Activated T-cell treated with anti-CD3 and anti-CD28 coated beads, Interleukin-2, amount 50 U/mL, for 48 hours (primary cell): ENCODE measurements around the gene REPS2.

Experiments
- DNase-seq, 2 experiments: peaks; one replicate each; pipeline ENCODE4 v3.0.0-alpha.2; 2020

The REPS2 gene

DNA sequence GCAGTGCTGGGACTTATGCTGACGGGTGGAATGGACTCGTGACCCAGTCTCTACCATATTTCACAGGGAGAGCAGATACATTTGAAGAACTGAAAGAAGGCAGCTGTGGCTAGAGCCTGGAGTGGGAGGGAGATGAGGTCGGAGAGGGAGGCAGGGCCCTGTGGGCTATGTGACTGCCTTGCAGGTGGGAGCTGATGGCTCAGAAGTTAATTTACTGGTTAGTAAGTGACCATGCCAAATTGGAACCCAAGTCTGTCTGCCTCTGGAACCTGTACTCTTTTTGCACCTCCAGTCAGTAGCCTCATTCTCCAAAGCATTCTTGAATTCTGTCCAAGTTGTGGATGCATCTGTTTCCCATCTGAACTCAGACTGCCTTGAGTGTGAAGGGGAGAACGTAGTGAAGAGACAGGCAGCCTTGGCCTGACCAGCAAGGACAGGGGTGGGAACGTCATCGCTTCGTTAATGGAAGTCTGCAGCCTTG lies 92.3 kb downstream of the REPS2 start:
- DNase-seq, result no peak

DNA sequence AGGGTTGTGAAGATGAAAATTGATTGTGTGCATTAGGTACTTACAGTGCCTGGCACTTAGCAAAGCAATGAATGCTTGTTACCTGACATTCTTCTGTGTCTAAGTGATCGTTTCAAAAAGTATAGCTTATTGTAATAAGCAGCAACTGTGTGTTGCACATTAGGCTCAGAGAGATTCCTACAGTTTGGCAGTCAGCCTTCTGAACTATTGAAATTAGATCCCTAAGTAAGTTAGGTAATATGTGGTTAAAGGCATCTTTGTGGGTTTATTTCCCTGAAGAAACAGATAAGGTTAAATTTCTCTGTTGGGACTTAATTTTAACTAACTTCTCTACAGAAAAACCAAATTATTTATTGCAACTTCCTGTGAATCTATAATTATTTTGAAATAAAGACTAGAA lies 93.4 kb downstream of the REPS2 start:
- DNase-seq, result no peak

DNA sequence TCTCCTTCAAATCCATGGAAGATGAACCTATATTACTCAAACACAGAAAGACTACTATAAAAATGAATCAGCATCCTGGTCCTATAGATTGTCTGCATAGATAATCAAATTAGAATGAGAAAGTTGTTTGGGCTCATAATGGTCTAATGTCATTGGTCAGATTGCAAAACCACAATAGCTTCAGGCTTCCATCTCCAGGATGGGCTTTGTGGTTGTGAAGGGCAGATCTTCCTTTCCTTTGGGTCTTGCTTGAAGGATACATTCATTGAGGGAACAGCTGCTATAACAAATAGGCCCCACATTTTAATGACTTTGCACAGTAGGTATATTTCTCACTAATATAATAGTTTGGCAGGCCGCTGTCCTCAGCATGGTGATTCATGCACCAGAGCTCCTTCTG lies 94.3 kb downstream of the REPS2 start:
- no peak for DNase-seq

DNA sequence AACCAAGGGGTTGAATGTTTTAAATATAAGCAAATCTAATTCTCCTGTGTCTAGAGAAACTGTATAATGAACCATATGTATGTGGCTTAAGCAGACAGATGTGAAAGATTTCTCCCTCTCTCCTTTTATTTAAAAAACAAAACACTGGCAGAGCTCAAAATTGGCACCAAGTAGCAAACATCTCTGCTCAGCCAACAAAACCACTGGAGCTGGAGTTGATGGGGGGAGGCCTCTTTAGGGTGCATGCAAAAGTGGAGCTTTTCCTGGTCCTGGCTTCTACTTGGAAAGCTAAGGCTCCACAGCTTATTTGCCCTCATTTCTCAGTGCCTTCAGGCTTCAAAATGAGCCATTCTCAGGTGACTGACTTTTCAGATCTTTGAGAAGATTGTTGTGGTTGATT lies 95.6 kb downstream of the REPS2 start:
- DNase-seq, result no peak

DNA sequence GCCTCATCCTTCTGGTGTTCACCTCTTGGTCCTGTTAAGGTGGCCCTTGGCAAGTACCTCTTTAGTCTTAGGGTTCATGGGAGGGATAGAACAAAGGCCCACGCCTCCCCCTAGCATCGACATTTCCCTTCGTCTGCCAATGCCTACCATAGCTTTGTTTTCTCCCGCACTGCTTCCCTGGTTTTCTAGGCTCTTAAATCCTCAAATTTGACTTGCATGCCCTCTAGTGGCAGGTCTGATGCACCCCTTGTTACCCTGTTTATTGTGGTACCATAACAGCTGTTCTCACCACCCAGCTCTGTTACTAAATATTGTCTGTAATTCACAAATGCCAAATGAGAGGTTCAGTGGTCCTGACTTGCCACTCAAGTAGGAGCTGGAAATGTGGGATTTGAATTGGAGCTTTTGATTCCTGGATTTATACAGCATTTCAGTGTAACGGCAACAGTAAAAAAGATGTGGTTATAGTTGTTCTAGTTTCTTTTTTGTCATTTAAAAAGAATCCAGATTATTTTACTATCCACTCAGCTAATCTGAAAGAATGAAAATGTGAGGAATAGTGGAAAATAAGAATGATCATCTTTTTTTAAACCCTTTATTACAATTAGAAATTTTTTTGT lies 100.1 kb downstream of the REPS2 start:
- DNase-seq, result peak; percentile 36 to 57

DNA sequence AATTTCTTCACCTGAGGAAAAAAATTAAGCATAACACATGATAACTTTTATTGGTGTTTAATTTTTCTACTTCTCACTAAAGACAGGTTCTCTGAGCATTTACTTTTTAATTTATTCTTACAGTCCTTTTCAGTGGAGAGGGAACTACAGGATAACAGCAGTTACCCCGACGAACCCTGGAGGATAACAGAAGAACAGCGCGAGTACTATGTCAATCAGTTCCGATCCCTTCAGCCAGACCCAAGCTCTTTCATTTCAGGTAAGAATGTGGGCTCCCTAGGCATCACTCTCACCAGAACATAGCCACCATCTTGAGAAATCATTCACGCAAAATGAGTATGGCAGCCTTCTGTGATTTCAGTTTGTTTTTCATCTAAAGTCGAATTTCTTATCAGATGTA lies 100.8 kb downstream of the REPS2 start:
- no peak for DNase-seq

DNA sequence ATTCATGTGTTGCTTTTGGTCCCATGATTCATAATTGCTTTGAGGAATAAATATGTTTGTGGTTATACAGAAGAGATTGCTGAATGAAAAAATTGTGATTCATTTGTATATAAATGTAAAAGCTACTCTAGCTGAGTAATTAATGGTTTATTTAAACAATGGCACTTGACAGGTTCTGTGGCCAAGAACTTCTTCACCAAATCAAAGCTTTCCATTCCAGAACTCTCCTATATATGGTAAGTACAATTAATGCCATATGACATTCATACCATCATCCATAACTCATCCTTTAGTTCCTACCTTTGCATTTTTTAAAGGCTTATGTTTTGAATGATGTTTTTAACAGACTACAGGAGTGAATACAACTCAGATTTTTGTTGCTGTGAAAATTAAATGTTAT lies 105.8 kb downstream of the REPS2 start:
- DNase-seq, result no peak

DNA sequence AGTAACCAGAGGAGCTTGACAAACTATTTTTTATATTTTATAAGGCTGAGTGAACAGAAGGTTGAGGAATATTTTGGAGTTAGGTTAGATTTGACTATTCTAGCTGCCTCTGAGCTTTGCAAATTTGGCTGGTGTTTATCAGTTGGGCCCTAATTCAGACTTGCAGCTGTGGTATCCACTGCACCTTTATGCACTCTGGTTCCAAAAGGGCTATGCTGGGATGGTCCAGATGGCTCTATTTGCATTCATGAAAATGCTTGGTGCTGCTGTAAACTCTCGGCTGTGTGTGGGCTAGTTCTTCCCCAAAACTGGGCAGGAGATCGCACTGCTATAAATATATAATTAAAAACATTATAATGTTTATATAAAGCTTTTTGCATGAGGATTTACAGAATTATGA lies 106.3 kb downstream of the REPS2 start:
- DNase-seq, result no peak

DNA sequence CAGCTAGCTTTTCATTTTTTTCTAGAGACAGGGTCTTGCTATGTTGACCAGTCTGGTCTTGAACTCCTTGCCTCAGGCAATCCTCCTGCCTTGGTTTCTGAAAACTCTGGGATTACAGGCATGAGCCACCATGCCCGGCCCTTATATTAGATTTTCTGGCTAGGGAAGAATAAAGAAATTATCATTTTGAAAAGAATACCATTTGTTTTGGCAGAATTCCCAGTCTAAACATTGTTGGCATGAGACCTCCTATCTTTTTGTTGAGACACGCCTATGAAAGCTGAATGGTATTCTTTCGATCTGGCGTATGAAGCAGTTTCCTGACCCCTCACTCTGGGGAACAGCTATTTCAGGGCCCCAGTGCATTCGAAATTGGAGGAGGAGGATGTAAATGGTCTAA lies 107.0 kb downstream of the REPS2 start:
- DNase-seq, result no peak

DNA sequence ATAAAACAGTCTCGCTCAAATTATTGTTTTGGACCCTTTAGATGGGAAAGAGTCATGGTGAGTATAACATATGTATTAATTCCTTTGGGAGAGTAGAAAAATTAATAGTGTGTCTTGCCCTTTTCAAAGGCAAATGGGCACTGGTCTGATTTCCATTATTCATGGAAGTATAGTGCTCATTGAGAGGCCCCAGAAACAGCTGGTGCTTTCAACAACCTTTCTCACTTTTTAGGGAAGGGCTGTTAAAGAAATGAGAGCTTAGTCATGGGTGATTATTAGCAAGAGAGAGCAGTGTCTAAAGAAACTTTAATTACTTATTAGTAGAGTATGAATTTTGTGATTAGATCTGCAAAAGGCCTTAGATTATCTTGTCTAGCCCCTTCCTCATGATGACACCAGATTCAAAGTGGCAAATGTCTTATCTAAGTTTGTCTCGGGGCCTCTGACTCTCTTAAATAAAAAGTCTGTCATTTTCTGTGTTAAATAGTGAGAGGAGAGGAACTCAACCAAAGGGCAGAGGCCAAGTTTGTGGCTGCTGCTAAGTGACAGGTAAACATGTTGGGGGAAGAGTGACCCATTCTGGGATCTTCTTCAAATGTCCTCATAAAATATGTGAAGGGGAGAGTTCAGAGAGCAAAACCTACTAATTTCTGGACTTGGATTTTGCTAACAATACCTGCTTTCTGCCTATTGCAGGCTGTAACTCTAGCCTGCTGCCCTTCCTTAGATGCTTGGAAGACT lies 110.6 kb downstream of the REPS2 start:
- DNase-seq, result no peak

DNA sequence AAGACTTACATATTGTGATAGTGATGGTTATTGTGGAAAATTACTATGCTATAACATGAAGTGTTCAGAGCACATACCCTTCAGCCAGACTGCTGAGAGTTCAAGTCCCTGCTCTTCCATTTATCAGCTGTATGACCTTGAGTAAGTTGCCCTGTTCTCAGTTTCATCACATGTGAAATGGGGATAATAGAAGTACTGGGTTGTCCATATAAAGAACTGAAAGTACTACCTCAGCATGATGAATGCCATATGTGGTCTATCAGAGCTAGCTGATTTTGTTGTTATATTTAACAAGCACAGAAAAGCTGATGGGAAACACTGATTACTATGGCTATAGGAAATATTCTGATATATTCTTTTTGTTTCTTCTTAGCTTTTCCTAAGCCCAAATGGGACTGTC lies 115.6 kb downstream of the REPS2 start:
- no peak for DNase-seq

DNA sequence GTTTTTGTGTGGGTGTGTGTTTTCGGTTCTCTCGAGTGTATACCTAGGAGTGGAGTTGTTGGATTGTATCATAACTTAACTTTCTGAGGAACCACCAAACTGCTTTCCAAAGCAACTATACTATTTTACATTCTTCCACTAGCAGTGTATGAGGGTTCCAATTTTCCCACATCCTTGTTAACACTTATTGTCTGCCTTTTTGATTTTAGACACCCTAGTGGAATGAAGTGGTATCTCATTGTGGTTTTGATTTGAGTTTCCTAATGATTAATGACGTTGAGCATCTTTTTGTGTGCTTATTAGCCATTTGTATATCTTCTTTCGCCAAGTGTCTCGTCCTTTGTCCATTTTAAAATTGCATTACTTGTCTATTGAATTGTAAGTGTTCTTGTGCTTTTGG lies 118.6 kb downstream of the REPS2 start:
- DNase-seq, result no peak

DNA sequence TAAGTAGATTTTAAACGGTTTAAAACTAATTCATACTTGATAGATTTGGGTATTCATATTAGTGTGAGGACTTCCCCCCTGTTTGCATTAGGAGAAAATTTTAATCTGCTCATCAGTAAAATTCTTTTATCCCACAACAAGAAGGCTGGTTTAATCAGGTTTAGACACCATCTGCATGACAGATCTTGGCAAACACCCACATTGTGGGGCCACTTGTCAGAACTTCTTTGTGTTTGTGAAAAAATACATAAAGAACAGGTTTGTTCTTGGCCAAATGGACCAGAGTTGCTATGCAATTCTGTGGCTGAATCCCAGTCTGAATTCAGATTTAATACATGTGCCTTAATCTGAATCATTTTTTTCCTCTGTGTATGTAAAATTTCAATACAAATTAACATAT lies 121.1 kb downstream of the REPS2 start:
- no peak for DNase-seq

DNA sequence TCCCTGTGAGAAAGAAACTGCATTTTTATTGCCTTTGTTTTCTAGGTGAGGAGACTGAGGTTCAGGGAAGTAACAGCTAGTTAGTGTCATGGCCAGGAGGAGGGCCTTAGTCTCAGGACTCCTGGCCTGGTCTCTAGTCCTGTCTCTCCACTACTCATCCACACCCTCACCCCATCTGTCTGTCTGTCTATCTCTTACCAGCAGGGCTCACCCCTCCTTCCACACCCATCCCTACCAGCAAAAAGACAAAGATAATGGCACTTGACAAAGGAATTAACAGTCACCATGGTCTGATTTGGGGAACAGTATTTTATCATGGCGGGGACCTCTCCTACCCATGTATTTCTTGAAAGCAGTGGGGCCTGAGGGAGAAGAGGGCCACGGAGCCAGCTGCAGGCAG lies 125.8 kb downstream of the REPS2 start:
- DNase-seq, result no peak

DNA sequence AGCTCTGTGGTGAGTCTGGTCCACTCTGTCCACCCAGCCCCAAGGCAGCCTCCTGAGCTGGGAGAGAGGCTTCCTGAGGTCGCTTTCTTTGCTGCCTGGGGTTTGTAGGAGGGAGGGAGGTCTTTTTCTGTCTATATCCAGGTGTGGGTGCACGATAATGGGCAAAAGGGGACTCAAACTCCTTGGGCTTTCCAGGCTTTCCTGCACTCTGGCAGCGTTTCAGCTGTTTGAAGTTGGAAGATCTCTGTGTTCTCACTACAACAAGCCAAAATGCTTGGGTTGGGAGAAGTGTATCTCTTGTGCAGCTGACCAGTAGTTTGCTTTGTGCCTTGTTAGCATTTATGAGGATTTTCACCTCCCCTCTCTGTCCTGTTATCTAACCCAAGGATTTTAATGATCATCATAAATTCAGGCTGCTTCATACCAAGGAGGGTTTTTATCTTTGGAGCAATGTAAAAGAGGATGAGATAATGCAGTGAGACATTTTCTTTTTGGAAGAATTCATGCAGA lies 126.3 kb downstream of the REPS2 start:
- DNase-seq, result no peak

DNA sequence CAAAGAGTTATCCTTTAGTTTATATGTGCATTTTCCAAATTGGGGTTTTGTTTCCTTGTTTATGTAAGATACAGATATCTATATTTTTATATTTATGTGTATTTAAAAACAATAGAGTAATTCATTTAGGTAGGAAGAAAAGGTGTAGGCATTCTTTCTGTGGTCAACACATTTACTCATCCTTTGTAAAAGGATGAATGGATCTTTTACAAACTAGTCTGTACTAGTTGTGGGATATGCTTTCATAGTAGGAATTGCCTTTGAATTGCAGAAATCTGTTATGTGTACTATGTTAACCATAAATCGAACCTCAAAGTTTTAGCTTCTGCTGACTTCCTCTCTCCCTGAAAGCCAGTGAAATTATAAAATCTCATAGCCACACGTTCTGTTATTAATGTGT lies 128.5 kb downstream of the REPS2 start:
- DNase-seq, result no peak

DNA sequence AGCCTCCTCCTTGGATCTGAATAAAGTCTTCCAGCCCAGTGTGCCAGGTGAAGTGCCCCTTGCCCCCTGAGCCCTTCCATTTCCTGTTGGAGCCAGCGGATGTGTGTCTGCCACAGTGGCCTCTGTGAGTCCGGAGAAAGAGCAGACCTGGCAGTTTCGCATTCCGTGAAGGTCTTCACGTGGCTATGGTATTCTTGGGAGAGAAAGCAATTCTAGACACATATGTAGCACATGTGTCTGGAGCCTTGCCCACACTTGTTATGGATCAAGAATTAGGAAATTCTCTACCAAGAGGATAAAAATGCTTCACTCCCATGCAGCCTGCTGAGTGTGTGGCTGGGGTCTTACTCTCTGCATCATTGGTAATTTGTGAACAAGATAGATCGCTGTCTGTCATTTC lies 130.9 kb downstream of the REPS2 start:
- no peak for DNase-seq

DNA sequence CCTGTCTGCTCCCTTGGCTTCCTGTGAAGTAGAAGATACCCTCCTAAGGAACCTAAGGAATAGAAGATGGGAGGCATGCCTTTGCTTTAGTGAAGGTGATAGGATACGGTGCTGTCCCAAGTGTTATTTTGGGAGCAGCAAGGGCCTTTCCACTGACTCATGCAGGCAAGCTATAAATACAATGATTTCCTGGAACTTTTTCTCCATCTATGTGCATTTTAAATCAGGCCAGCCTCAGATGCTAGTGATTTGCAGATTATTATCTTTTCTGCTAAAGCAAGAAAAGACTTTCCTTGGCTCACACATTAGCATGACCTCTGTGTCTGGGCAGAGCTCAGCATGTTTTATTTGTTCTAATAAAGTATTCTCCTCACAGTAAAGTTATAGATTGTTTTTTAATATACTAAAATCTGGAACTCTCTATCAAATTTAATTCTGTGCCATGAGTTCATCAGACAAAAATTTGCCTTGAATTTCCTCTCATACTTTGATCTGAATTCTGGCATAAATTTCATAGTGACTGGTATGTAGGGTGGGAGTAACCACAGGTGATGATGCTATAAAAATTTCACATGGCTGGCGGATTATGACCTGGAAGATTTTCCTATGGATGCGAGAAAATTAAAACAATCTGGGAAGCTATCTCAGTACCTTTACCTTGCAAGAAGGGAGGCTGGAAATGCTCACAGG lies 131.7 kb downstream of the REPS2 start:
- DNase-seq, result no peak

DNA sequence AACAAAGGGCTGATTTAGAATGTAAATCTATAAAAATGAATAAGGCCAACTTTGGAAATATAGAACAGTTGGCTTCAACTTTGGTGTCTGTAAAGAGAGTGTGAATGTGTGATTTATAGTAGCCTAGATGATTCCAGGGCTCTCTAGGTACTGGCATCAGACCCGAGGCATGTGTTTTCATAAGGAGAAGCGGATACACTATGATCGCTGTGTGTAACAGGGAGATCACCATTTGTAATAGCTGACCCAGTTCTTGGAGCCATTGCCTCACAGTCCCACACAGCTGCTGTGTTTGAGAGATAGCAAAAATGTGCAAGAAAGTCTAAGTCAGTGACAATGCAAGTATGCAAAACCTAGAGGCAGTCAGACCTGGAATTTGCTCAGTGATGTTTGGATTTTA lies 135.1 kb downstream of the REPS2 start:
- no peak for DNase-seq

DNA sequence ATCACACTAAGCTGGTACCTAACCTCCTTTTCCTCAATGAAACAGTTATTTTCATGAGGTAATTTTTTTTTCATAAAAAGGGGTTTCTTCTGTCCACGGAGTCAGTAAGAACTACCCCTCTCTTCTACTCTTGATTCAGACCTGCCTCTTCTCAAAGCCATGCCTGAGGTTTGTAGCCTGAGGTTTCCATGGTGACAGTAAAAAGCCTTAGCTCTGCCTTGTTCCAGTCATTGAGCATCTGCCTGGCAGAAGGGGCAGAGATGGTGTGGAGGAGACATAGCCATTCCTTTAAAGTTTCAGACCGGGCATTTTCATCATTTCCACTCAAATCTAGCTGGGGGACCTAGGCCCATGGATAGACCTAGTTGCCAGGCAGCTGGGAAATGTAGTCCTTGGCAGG lies 135.5 kb downstream of the REPS2 start:
- DNase-seq, result no peak

DNA sequence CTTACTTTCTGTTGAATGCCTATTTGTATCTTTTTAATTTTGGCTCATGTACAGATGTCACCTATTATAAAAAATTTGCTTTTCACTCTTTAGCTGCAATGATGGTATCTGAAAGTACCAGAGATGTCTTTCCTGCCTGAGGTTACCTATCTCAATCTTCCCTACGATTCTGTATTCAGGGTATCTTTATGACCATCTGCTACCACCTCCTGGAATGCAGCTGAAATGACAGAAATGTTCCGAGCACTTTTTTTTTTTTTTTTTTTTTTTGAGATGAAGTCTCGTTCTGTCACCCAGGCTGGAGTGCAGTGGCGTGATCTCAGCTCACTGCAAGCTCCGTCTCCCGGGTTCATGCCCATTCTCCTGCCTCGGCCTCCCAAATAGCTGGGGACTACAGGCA lies 136.4 kb downstream of the REPS2 start:
- no peak for DNase-seq

DNA sequence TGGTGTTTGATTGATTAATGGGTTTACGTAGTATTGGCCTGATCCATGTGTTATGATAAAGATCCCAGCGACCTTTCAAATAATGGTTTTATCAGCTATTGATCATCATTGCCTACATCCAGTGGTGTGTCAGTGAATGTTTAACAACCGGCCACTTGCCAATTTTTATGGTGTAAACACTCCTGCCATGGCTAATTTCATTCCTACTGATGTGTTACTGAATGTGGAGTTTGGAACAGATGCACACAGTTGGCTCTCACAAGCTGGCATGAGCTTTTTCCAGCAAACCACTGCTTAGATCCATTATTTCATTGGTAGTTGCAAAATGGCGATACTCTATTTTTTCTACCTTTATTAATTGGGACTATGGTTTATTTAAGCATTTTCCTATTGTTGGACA lies 139.9 kb downstream of the REPS2 start:
- no peak for DNase-seq

DNA sequence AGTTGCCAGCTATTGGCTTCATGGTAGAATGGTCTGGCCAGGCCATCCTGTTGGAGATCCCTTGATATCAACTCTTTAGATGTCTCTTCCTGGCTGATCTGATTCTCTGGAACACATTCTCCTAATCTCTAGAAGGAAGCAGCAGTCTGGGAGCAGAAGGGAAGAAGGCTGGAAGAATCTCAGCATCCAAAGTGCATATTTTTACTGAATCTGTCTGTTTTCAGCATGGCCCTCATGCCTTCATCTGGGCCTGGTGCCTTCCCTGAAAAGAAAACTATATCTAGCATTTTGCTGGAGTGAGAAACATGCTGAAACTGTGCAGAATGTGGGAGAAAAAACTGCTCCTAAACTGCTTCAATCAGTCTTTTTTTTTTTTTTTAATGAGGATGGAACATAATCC lies 148.7 kb downstream of the REPS2 start:
- DNase-seq, result no peak
